Measurements from ENCODE around the gene MIOS.

Gene MIOS

DNA sequence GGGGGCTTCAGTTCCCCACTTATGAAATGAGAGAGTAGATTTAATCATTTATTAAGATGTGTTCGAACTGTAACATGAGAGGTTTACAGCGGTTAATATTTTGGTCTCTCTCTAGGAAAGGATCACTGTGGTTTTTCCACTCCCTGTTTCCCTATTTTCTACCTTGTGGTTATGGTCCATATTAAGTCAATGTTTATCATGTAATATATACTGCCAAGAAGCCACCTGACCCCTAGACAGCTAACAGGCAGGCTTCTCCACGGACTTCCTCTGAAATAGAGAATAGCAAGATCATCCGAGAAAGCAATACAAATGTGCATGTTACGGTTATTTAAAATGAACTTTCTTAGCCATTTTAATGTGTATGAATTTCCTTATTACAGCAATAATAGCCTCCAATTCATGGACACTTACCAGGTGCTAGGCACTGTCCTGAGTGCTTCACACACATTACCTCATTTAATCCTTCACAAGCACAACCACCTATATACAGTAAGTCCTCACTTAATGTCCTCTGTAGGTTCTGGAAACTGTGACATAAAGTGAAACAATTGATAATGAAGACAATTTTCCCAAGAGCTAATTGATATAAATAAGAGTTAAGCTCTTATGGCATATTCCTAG, 30.2 kb upstream of the MIOS start:
- Mint-ChIP-seq H3K36me3 (ENCODE audit: insufficient read depth) (no peaks in the 10 kb centered on the region), H3K9me3 (no peaks in the 10 kb centered on the region), H3K27ac (ENCODE audit: low read depth) (no peak overlapping the region), H3K27me3 (peaks cover 21% of the 10 kb centered on the region), H3K4me3 (no peak overlapping the region), H3K4me1 (no peaks in the 10 kb centered on the region)
- DNase-seq (ENCODE audit: low spot score in 2 of 2): no peak
- no peak for ATAC-seq (replicated peaks; ENCODE audit: extremely low read depth, poor library complexity, severe bottlenecking)

DNA sequence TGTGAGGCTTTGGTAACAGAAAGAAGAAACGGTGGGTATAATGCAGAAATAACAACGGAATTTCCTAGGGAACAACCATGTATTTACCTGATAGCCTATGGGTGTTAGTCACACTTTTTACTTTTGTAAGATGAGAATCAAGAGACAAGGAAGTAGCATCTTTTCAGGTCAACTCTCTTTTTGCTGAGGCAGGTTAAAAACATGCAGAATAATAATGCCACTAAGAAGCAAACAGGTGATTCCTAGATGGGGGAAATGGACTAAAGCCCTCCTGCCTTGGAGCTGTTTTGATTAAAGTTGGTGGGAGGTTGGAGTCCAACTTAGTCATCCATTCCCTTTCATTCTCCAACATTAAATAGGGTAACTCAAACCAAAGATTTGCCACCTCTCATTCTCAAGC, 29.0 kb upstream of the MIOS start:
- ATAC-seq (replicated peaks; ENCODE audit: extremely low read depth, poor library complexity, severe bottlenecking): no peak
- Mint-ChIP-seq H3K27me3 (peaks cover 21% of the 10 kb centered on the region), H3K9me3 (no peaks in the 10 kb centered on the region), H3K4me3 (no peak overlapping the region), H3K36me3 (ENCODE audit: insufficient read depth) (no peaks in the 10 kb centered on the region), H3K4me1 (no peaks in the 10 kb centered on the region), H3K27ac (ENCODE audit: low read depth) (no peak overlapping the region)
- no peak for DNase-seq (ENCODE audit: low spot score in 2 of 2)

DNA sequence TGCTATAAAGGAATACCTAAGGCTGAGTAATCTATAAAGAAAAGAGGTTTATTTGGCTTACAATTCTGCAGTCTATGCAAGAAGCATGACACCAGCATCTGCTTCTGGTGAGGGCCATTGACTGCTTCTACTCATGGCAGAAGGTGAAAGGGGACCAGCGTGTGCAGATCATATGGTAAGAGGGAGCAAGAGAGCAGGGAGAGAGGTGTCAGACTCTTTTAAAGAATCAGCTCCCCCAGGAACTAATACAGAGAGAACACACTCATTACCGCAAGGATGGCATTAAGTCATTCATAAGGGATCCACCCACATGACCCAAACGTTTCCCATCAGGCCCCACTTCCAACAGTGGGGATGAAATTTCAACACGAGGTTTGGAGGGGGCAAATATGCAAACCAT, 27.5 kb upstream of the MIOS start:
- H3K4me1 Mint-ChIP-seq: no peaks in the 10 kb centered on the region

DNA sequence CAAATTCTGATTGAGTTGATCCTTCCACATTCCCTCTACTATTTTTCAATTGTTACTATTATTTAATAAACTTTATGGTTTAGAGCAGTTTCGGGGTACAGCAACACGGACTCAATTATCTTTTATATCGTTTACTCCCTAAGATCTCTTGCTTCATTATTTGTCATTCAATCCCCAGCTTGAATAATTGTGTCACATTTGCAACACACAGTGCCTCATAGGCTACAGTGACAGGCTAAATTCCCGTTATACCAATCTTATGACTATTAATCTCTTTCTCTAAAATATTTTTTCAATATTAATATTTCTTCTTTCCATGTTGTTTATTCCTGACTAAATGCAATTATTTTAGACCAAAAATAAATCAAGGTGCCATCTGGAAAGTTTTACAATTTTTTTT, 27.0 kb upstream of the MIOS start:
- H3K27ac Mint-ChIP-seq (ENCODE audit: low read depth): no peak overlapping the region
- no peaks in the 10 kb centered on the region for H3K36me3 Mint-ChIP-seq (ENCODE audit: insufficient read depth)
- H3K4me1 Mint-ChIP-seq: no peaks in the 10 kb centered on the region
- H3K9me3 Mint-ChIP-seq: no peaks in the 10 kb centered on the region
- DNase-seq (ENCODE audit: low spot score in 2 of 2) (no peak), ATAC-seq (replicated peaks; ENCODE audit: extremely low read depth, poor library complexity, severe bottlenecking) (no peak)
- peaks cover 4% of the 10 kb centered on the region for H3K27me3 Mint-ChIP-seq
- H3K4me3 Mint-ChIP-seq: no peak overlapping the region

More for the DNA sequence above, 27.5 kb upstream of the MIOS start:
- Mint-ChIP-seq H3K27ac (ENCODE audit: low read depth) (no peak overlapping the region), H3K9me3 (no peaks in the 10 kb centered on the region), H3K27me3 (peaks cover 10% of the 10 kb centered on the region), H3K4me3 (no peak overlapping the region), H3K36me3 (ENCODE audit: insufficient read depth) (no peaks in the 10 kb centered on the region)
- ATAC-seq (replicated peaks; ENCODE audit: extremely low read depth, poor library complexity, severe bottlenecking) (no peak), DNase-seq (ENCODE audit: low spot score in 2 of 2) (no peak)

DNA sequence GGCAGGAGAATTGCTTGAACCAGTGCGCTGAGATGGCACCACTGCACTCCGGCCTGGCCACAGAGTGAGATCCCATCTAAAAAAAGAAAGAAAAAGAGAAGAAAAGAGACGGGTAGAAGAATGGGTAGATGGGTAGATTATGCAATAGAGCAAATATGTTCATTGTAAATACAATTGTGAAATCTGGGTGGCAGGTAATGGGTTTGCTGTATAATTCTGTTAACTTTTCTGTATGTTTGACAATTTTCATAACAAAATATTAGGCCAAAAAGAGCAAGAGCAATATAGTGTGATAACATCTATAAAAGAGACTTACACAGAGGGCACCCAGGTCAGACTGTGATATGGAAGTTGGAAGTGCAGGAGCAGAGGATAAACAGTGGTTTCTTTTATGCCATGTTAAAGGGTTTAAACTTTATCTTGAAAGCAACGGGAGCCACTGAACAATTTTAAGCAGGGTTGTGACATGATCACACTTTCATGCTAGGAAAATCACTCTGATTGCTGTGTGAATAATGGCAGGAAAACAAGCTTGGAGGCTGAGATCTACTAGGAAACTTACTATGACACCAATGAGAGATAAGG, 24.3 kb upstream of the MIOS start:
- Mint-ChIP-seq H3K4me3 (no peak overlapping the region), H3K27me3 (no peaks in the 10 kb centered on the region), H3K36me3 (ENCODE audit: insufficient read depth) (no peaks in the 10 kb centered on the region), H3K9me3 (no peaks in the 10 kb centered on the region), H3K27ac (ENCODE audit: low read depth) (no peak overlapping the region), H3K4me1 (no peaks in the 10 kb centered on the region)
- DNase-seq (ENCODE audit: low spot score in 2 of 2): no peak
- no peak for ATAC-seq (replicated peaks; ENCODE audit: extremely low read depth, poor library complexity, severe bottlenecking)

DNA sequence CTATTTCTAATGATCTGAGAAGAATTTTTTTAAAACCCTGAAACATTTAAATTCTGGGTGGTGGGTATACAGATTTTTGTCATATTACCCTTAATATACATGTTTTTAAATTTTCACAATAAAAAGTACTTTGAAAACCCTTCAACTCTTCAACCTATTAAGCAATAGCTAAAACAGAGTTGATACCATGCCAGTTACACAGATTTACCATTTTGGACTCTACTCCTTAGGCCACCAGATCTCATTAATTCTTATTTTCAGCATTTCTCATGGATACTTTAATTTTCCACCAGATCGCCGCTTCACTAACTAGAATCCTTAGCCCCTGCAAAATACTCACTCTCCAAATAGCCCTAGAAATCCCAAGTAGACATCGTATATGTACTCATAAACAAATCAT, 18.3 kb upstream of the MIOS start:
- no peak overlapping the region for H3K4me3 Mint-ChIP-seq
- no peaks in the 10 kb centered on the region for H3K27me3 Mint-ChIP-seq
- ATAC-seq (replicated peaks; ENCODE audit: extremely low read depth, poor library complexity, severe bottlenecking) (no peak), DNase-seq (ENCODE audit: low spot score in 2 of 2) (no peak)
- no peaks in the 10 kb centered on the region for H3K9me3 Mint-ChIP-seq
- no peaks in the 10 kb centered on the region for H3K4me1 Mint-ChIP-seq
- no peak overlapping the region for H3K27ac Mint-ChIP-seq (ENCODE audit: low read depth)
- no peaks in the 10 kb centered on the region for H3K36me3 Mint-ChIP-seq (ENCODE audit: insufficient read depth)

DNA sequence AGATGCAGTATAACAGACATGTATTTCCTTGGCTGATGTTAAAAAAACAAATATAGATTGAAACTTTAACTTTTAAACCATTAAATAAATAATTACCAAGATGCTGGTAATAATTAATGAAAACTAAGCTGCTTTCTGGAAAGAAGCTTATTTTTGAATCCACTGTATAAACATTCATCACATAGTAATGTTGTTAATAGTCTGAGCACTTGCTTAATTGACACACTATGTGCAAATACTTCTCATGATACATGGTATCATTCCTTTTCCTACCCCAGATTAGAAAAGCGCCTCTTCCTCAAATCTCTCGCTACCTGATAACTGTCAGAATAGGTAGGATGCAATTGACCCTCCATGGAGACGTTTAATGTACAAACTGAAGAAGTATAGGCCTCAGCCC, 16.0 kb upstream of the MIOS start:
- DNase-seq (ENCODE audit: low spot score in 2 of 2) (no peak), ATAC-seq (replicated peaks; ENCODE audit: extremely low read depth, poor library complexity, severe bottlenecking) (no peak)
- H3K4me3 Mint-ChIP-seq: no peak overlapping the region
- H3K36me3 Mint-ChIP-seq (ENCODE audit: insufficient read depth): no peaks in the 10 kb centered on the region
- H3K4me1 Mint-ChIP-seq: no peaks in the 10 kb centered on the region
- H3K27ac Mint-ChIP-seq (ENCODE audit: low read depth): no peak overlapping the region
- no peaks in the 10 kb centered on the region for H3K9me3 Mint-ChIP-seq
- no peaks in the 10 kb centered on the region for H3K27me3 Mint-ChIP-seq

DNA sequence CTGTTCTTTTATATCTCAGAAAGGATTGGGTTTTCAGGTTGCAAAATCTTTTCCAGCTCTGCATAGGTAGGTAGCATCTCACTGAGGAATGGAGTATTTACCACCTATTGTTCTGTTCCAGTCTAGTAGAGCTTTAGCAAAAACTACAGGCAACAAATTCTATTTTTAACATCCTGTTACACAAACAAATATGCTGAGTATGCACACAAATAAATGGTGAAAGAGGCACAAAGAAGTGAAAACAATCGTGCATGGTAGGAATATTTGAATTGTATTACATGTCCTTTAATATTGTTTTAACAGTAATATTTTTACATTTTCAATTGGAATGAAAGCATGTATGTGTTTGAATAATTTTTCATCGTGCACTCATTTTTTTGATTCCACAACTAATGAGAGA, 14.5 kb upstream of the MIOS start:
- no peak overlapping the region for H3K27ac Mint-ChIP-seq (ENCODE audit: low read depth)
- H3K4me1 Mint-ChIP-seq: no peaks in the 10 kb centered on the region
- DNase-seq (ENCODE audit: low spot score in 2 of 2) (no peak), ATAC-seq (replicated peaks; ENCODE audit: extremely low read depth, poor library complexity, severe bottlenecking) (no peak)
- no peaks in the 10 kb centered on the region for H3K27me3 Mint-ChIP-seq
- no peaks in the 10 kb centered on the region for H3K36me3 Mint-ChIP-seq (ENCODE audit: insufficient read depth)
- no peak overlapping the region for H3K4me3 Mint-ChIP-seq
- no peaks in the 10 kb centered on the region for H3K9me3 Mint-ChIP-seq

DNA sequence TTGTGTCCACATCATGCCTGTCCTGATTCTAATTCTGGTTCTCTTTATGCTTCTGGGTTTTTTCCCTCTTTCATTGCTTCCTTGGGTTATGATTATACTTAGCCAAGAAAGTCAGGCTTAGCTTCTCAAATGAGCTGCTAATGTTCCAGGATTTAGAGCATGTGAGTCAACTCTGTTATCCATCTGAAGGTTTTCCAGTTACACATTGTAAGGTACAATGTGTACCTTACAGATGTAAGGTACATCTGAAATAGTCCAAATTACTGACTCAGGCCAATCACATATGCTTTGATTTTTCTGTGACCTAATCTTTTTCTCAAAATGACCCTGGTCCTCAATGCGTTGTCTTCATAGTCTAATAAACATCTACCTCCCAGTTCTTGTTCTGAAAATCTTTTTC, 13.3 kb upstream of the MIOS start:
- Mint-ChIP-seq H3K9me3 (no peaks in the 10 kb centered on the region), H3K36me3 (ENCODE audit: insufficient read depth) (no peaks in the 10 kb centered on the region), H3K4me3 (no peak overlapping the region), H3K27me3 (no peaks in the 10 kb centered on the region), H3K4me1 (no peaks in the 10 kb centered on the region), H3K27ac (ENCODE audit: low read depth) (no peak overlapping the region)
- DNase-seq (ENCODE audit: low spot score in 2 of 2) (no peak), ATAC-seq (replicated peaks; ENCODE audit: extremely low read depth, poor library complexity, severe bottlenecking) (no peak)

DNA sequence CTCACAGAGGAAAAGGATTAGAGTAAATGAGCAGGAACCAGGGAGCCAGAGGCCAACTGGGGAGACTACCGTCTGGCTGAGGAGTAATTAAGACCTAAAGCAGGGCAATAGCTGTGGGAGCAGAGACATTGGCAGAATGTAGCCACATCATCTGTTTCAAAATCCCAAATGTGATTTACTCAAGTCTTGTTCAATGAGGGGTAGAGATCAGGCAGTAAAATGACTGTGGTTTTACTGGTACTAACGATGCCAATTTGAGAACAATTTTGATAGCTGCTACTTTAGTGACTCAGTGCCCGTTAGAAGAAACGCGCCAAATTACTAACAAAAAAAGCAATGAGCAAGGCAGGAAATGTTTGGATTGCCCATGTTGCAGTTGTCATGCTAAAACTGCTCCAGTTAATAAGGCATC, 12.7 kb upstream of the MIOS start:
- Mint-ChIP-seq H3K27me3 (no peaks in the 10 kb centered on the region), H3K27ac (ENCODE audit: low read depth) (no peak overlapping the region), H3K36me3 (ENCODE audit: insufficient read depth) (no peaks in the 10 kb centered on the region), H3K9me3 (no peaks in the 10 kb centered on the region), H3K4me1 (no peaks in the 10 kb centered on the region), H3K4me3 (no peak overlapping the region)
- DNase-seq (ENCODE audit: low spot score in 2 of 2) (no peak), ATAC-seq (replicated peaks; ENCODE audit: extremely low read depth, poor library complexity, severe bottlenecking) (no peak)

DNA sequence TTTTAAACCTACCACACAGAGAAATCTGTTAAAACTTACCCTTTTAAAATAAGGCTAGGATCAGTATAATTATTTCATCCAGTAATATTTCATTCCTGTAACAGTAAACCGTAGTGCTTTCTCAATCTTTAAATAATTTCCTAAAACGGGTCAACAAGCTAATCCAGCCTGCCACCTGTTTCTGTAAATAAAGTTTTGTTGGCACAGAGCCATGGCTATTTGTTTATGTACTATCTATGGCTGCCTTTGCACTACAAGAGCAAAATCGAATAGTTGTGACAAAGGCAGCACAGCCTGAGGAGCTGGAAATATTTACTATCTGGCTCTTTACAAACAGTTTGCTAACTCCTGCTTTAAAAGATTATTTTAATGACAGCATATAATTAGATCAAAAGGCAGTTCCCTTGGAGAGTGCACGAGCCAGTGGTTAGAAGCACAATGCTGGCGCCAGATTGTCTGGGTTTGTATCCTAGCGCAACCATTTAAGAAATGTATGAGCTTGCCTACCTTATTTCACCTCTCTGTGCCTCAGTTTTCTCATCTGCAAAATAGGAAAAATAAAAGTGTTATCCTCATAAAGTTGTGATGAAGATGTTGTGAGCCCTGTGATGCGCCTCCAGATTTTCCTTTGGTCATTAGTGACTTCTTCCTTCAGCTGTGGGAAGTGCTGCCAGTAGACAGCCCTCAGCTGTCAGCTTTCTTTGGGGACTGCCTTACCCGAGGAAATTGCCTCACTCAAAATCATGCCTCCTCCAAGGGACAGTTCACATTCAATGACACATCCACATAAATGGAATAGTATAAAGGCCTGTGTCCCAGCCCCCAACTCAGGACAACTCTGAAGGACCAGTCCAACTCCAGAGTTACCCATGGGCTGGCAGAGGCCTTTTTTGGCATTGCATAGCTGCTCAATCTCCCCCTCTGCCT, 11.8 kb upstream of the MIOS start:
- no peak for DNase-seq (ENCODE audit: low spot score in 2 of 2)
- Mint-ChIP-seq H3K9me3 (no peaks in the 10 kb centered on the region), H3K4me1 (no peaks in the 10 kb centered on the region), H3K27ac (ENCODE audit: low read depth) (no peak overlapping the region), H3K4me3 (no peak overlapping the region), H3K36me3 (ENCODE audit: insufficient read depth) (no peaks in the 10 kb centered on the region), H3K27me3 (no peaks in the 10 kb centered on the region)
- ATAC-seq (replicated peaks; ENCODE audit: extremely low read depth, poor library complexity, severe bottlenecking): no peak

DNA sequence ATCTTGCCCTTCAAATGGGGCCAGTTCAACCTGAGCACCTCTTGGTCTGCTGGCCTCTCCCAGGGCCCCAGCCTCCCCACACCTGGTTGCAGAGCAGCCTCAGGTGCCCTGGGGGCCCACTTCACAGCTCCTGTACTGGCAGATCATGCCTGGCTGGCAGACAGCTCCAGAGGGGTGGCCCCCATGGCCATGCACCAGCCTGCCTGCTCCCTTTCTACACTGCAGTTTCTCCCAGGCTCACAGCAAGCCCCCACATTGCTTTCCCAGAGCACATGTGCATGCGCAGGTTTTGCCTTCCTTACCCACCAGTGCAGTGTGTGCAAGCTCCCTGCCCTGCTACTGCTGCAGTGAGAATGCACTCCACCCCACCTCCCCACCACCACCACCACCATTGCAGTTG, 9.8 kb upstream of the MIOS start:
- Mint-ChIP-seq H3K36me3 (ENCODE audit: insufficient read depth) (no peaks in the 10 kb centered on the region), H3K4me3 (no peak overlapping the region), H3K4me1 (no peaks in the 10 kb centered on the region), H3K9me3 (no peaks in the 10 kb centered on the region), H3K27me3 (no peaks in the 10 kb centered on the region), H3K27ac (ENCODE audit: low read depth) (no peak overlapping the region)
- DNase-seq (ENCODE audit: low spot score in 2 of 2): no peak
- ATAC-seq (replicated peaks; ENCODE audit: extremely low read depth, poor library complexity, severe bottlenecking): no peak

DNA sequence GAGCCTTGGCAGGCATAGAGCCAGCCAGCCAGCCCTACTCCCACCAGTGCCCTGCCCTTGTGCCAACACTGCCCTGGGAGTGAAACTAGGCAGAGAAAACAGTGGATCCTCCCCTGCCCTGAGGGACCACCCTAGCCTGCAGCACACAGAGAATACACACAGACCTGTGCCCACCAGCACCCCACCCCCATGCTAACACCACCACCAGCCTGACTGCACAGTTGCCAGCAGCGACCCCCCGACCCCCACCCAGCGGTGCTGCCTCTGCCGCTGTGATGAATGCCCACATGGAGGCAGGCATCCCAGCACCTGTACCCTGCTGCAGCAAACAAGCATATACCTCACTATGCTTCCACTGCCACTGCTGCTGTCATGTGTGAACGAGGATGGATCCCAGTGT, 9.4 kb upstream of the MIOS start:
- DNase-seq (ENCODE audit: low spot score in 2 of 2) (no peak), ATAC-seq (replicated peaks; ENCODE audit: extremely low read depth, poor library complexity, severe bottlenecking) (no peak)
- Mint-ChIP-seq H3K27me3 (no peaks in the 10 kb centered on the region), H3K4me1 (no peaks in the 10 kb centered on the region), H3K36me3 (ENCODE audit: insufficient read depth) (no peaks in the 10 kb centered on the region), H3K4me3 (no peak overlapping the region), H3K27ac (ENCODE audit: low read depth) (no peak overlapping the region), H3K9me3 (no peaks in the 10 kb centered on the region)
